OCI-LY3 (cell line): ENCODE measurements around the gene FGF3.

Source experiments
- H2AFZ ChIP-seq: fragments of 200-600, 300-600 bp; shearing (Covaris generic); 2 replicates; pipeline ENCODE4 v1.6.0; 2014; ENCODE audit warnings: antibody characterized with exemption, low read depth, low read length
- H3K27ac ChIP-seq: fragments of 200-600, 300-600 bp; sonication (generic); 2 replicates; pipeline ENCODE4 v1.5.1; 2014; ENCODE audit warnings: mild to moderate bottlenecking, low read length, moderate library complexity, mixed read lengths
- H3K27me3 ChIP-seq: fragments of 200-600, 300-600 bp; sonication (generic); 2 replicates; pipeline ENCODE4 v1.6.1; 2014; ENCODE audit warnings: low read depth, low read length, mixed read lengths
- H3K36me3 ChIP-seq: fragments of 200-600, 300-600 bp; sonication (generic); replicated peaks from 2 replicates; pipeline ENCODE3; 2014; ENCODE audit warnings: low read depth, low read length, mixed read lengths
- H3K4me1 ChIP-seq: fragments of 300-600, 200-600 bp; sonication (generic); 2 replicates; pipeline ENCODE4 v1.6.1; 2014; ENCODE audit warnings: low read length, mixed read lengths
- H3K4me2 ChIP-seq: fragments of 200-600, 300-600 bp; sonication (generic); 2 replicates; pipeline ENCODE4 v1.6.1; 2014; ENCODE audit warnings: low read length, mixed read lengths
- H3K4me3 ChIP-seq: fragments of 300-600, 200-600 bp; sonication (generic); 2 replicates; pipeline ENCODE4 v1.5.1; 2014; ENCODE audit warnings: antibody characterized with exemption, mild to moderate bottlenecking, low read length, moderate library complexity
- H3K79me2 ChIP-seq: fragments of 300-600, 200-600 bp; shearing (Covaris generic); 2 replicates; pipeline ENCODE4 v1.6.1; 2014; ENCODE audit warnings: mild to moderate bottlenecking, low read length, mixed read lengths
- H3K9ac ChIP-seq: fragments of 300-600, 200-600 bp; shearing (Covaris generic); 2 replicates; pipeline ENCODE4 v1.6.0; 2014; ENCODE audit warnings: mild to moderate bottlenecking, low read length, moderate library complexity
- H3K9me3 ChIP-seq: fragments of 200-600, 300-600 bp; shearing (Covaris generic); 2 replicates; pipeline ENCODE4 v1.6.1; 2014; ENCODE audit warnings: low read length, mixed read lengths; ENCODE audit not compliant: insufficient read depth
- H4K20me1 ChIP-seq: fragments of 200-600, 300-600 bp; sonication (generic); 2 replicates; pipeline ENCODE4 v1.6.1; 2016; ENCODE audit warnings: low read length, mixed read lengths; ENCODE audit not compliant: insufficient read depth
- EZH2phosphoT487 ChIP-seq: fragments of 200-600 bp; shearing (Covaris generic); IDR thresholded peaks from 2 replicates; pipeline ENCODE4 v1.6.1; 2018; ENCODE audit warnings: antibody characterized with exemption, mixed run types, low read depth
- TF ChIP-seq, protein P1 (sequence below): fragments of 200-600, 300-600 bp; sonication (generic); IDR thresholded peaks from 2 replicates; pipeline ENCODE4 v1.5.1; 2014; ENCODE audit warnings: antibody characterized with exemption, low read length, low read depth

FGF3 gene

DNA sequence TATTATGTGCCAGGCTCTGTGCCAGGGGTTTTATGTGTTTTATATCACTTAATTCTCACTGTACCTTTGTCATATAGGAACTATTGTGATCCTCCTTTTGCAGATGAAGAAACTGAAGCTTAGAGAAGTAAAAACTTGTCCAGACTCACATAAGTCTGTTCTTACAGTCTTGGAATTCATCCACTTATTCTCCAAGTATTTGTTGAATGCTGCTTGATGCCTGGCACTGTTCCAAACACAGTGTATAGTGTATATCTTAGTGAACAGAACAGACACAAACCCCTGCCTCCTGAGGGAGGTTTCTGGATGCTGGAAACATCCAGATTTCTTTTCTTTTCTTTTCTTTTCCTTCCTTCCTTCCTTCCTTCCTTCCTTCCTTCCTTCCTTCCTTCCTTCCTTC lies 29.0 kb upstream of the FGF3 start:
- H3K79me2 ChIP-seq: no peaks in the 10 kb centered on the region
- TF ChIP-seq, protein P1, sequence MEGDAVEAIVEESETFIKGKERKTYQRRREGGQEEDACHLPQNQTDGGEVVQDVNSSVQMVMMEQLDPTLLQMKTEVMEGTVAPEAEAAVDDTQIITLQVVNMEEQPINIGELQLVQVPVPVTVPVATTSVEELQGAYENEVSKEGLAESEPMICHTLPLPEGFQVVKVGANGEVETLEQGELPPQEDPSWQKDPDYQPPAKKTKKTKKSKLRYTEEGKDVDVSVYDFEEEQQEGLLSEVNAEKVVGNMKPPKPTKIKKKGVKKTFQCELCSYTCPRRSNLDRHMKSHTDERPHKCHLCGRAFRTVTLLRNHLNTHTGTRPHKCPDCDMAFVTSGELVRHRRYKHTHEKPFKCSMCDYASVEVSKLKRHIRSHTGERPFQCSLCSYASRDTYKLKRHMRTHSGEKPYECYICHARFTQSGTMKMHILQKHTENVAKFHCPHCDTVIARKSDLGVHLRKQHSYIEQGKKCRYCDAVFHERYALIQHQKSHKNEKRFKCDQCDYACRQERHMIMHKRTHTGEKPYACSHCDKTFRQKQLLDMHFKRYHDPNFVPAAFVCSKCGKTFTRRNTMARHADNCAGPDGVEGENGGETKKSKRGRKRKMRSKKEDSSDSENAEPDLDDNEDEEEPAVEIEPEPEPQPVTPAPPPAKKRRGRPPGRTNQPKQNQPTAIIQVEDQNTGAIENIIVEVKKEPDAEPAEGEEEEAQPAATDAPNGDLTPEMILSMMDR: no peak
- H3K27me3 ChIP-seq: peaks cover 56% of the 10 kb centered on the region

GRCh38 chr11:69844396-69844795 lies 25.2 kb upstream of the FGF3 start:
- Histone ChIP-seq H3K36me3 (no peaks in the 10 kb centered on the region), H3K27ac (no peak overlapping the region), H3K9ac (no peak overlapping the region), H4K20me1 (no peaks in the 10 kb centered on the region), H3K79me2 (no peaks in the 10 kb centered on the region), H3K4me2 (no peak overlapping the region), H3K4me1 (no peaks in the 10 kb centered on the region), H2AFZ (no peak overlapping the region), H3K27me3 (peaks cover 33% of the 10 kb centered on the region), H3K9me3 (no peaks in the 10 kb centered on the region), H3K4me3 (no peak overlapping the region)
- TF ChIP-seq, protein P1: no peak
- TF ChIP-seq EZH2phosphoT487: no peak

More for the DNA sequence above, 29.0 kb upstream of the FGF3 start:
- Histone ChIP-seq H3K36me3 (no peaks in the 10 kb centered on the region), H4K20me1 (no peaks in the 10 kb centered on the region), H3K9ac (no peak overlapping the region), H3K4me2 (no peak overlapping the region), H2AFZ (no peak overlapping the region), H3K9me3 (no peaks in the 10 kb centered on the region), H3K27ac (no peak overlapping the region), H3K4me3 (no peak overlapping the region), H3K4me1 (no peaks in the 10 kb centered on the region)

- no peak overlapping the region for H3K9ac ChIP-seq
- H3K4me1 ChIP-seq: no peaks in the 10 kb centered on the region
- no peak overlapping the region for H3K4me2 ChIP-seq
- no peak overlapping the region for H2AFZ ChIP-seq
- H3K27ac ChIP-seq: no peak overlapping the region
- H4K20me1 ChIP-seq: no peaks in the 10 kb centered on the region
- H3K36me3 ChIP-seq: no peaks in the 10 kb centered on the region
- no peaks in the 10 kb centered on the region for H3K9me3 ChIP-seq
- H3K79me2 ChIP-seq: no peaks in the 10 kb centered on the region
- TF ChIP-seq, protein P1: no peak
- no peak for TF ChIP-seq EZH2phosphoT487
- no peak overlapping the region for H3K4me3 ChIP-seq
- peaks cover 29% of the 10 kb centered on the region for H3K27me3 ChIP-seq
Observed at GRCh38 chr11:69843529-69843921, 24.3 kb upstream of the FGF3 start.

DNA sequence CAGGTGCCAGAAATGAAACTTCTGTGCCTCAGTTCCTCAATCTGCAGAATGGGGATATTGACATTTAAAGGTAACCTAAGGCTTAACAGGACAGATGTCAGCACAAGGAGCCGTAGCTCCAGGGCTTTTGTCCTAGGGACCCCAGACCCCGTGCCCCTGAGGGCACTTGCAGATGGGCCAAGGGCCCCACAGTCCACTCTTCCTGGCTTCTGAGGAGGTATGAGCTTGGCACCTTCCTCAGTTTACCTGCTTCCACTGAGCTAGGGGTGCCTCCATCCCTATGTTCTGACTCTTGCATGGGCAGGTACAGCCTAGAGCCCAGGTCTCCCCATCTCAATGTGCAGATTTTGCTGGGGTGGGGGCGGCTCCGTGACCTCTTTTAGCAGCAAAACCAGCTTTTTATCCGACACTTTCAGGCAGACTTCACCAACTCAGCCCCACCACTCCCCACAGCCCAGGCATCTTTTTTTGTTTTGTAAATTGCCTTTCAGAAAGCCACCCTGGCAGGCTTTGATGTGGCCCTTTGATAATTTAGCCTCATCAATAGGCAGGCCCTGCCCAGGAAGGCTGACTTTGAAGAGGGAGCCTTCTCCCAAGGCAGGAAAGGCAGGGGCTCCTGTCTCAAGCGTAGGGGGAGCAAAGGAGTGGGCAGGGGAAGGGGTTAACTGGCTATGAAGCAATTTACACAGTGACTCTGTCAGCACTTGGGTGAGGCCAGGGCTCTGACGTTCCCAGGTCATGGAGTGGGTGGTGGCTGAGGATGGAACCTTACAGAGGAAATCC lies 23.7 kb upstream of the FGF3 start:
- no peak overlapping the region for H3K4me3 ChIP-seq
- H3K79me2 ChIP-seq: no peaks in the 10 kb centered on the region
- peaks cover 32% of the 10 kb centered on the region for H3K27me3 ChIP-seq
- H3K9me3 ChIP-seq: no peaks in the 10 kb centered on the region
- no peaks in the 10 kb centered on the region for H4K20me1 ChIP-seq
- H2AFZ ChIP-seq: no peak overlapping the region
- no peak overlapping the region for H3K9ac ChIP-seq
- H3K4me1 ChIP-seq: no peaks in the 10 kb centered on the region
- H3K36me3 ChIP-seq: no peaks in the 10 kb centered on the region
- TF ChIP-seq EZH2phosphoT487: no peak
- TF ChIP-seq, protein P1: no peak
- no peak overlapping the region for H3K4me2 ChIP-seq
- H3K27ac ChIP-seq: no peak overlapping the region
